ENCODE results near the gene HMCN1. TPM values are rescaled to one million over a fixed set of nuclear protein-coding genes. Genes with fewer than 3 reads are reported as not detected.

Gene HMCN1
- total and polyA plus RNA-seq, 9 donors = 7.9 to 22.6 (median 11.2) TPM

DNA sequence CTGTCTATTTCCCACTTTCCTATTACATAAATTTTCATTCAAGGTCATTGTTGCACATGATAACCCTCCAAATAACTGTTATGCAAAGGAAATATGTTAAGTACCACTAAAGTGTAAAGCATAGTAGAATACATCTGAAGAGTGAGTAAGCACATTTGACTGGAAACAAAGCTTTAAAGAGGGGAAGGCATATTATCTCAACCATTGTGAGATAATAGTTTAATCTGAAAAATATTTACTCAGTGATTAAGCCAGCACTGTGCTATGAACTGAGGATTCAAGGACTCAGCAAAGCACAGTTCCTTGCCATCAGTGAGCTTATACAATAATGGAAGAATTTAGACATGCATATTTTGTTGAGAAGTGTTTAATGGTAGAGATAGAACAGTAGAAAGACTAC lies 127.4 kb downstream of the HMCN1 start:
- Histone ChIP-seq H3K4me1 (ENCODE audit: control insufficient read depth, insufficient read depth, low read length) (no peaks in the 10 kb centered on the region), H3K27me3 (ENCODE audit: control insufficient read depth, insufficient read depth, low read length) (no peaks in the 10 kb centered on the region), H3K9me3 (replicated peaks; ENCODE audit: control insufficient read depth, low read depth, low read length) (no peaks in the 10 kb centered on the region), H3K4me3 (ENCODE audit: low read length) (no peak overlapping the region), H3K36me3 (ENCODE audit: control insufficient read depth, insufficient read depth, low read length) (no peaks in the 10 kb centered on the region), H3K27ac (ENCODE audit: low read length) (no peak overlapping the region)
- no peak for DNase-seq

DNA sequence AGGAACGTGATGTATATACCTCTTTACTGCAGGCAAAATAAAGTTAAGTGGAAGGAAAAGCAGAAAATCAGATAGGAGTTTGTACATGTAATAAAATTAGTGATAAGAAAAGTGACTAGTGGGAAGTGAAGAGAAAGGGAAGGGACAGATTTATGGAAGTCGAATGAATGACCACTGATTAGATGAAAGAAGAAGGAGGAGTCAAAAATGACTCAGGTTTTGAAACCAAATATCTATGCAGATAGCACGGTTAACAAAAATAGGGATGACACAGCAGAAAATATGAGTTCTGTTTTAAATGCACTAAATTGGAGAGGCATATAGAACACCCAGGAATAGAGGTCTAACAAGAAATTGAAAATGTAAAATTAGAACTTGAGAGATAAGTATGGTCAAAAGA lies 128.0 kb downstream of the HMCN1 start:
- Histone ChIP-seq H3K27ac (ENCODE audit: low read length) (no peak overlapping the region), H3K36me3 (ENCODE audit: control insufficient read depth, insufficient read depth, low read length) (no peaks in the 10 kb centered on the region), H3K4me1 (ENCODE audit: control insufficient read depth, insufficient read depth, low read length) (no peaks in the 10 kb centered on the region), H3K27me3 (ENCODE audit: control insufficient read depth, insufficient read depth, low read length) (no peaks in the 10 kb centered on the region), H3K9me3 (replicated peaks; ENCODE audit: control insufficient read depth, low read depth, low read length) (no peaks in the 10 kb centered on the region), H3K4me3 (ENCODE audit: low read length) (no peak overlapping the region)
- WGBS (ENCODE audit: insufficient coverage) = 70% methylated on average over 1 of the region's 3 CpGs
- DNase-seq = no peak

DNA sequence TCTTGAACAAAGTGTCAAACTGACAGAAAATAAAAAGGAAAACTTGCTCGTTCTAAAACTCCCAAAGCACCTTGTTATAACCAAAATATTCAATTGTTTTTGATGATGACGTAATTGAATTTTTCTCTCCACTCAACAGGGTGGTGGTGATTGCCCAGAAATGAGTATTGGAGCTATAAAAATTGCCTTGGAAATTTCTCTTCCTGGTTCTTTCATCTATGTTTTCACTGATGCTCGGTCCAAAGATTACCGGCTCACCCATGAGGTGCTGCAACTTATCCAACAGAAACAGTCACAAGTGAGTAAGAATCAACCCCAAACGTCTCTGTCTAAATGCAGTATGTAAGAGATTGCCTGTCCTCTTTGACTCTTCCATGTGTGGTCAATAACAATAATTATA lies 130.1 kb downstream of the HMCN1 start:
- H3K4me3 ChIP-seq (ENCODE audit: low read length) = no peak overlapping the region
- no peaks in the 10 kb centered on the region for H3K4me1 ChIP-seq (ENCODE audit: control insufficient read depth, insufficient read depth, low read length)
- WGBS (ENCODE audit: insufficient coverage) = no CpG with 5 or more reads among the region's 5 CpGs
- H3K27me3 ChIP-seq (ENCODE audit: control insufficient read depth, insufficient read depth, low read length) = no peaks in the 10 kb centered on the region
- no peak for DNase-seq
- no peak overlapping the region for H3K27ac ChIP-seq (ENCODE audit: low read length)
- H3K36me3 ChIP-seq (ENCODE audit: control insufficient read depth, insufficient read depth, low read length) = no peaks in the 10 kb centered on the region
- H3K9me3 ChIP-seq (replicated peaks; ENCODE audit: control insufficient read depth, low read depth, low read length) = no peaks in the 10 kb centered on the region

DNA sequence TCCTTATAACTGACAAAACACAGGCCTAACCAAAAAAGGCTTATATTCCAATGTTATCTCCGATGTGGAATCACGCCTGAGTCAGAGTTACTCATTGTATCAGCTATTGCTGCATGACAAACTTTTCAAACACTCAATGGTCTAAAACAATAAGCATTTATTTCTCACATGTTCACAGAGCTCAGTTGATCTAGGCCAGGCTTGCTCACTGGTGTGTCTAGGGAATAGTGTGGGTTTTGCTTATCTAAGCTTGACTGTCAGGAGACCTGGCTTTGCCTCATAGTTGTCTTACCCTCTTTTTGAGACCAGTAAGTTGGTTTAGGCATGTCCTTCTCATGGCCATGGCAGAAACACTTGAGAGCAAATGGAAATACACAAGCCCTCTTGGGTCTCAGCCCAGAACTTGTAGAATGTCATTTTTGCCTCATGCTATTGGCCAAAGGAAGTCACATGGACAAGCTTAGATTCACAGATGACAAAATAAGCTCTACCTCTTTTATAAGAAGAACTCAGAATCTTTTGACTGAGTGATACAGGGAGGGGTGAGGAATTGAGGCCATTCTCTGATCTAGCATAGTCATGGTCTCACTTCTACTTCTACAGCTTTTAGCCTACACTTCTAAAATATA lies 130.8 kb downstream of the HMCN1 start:
- no peaks in the 10 kb centered on the region for H3K9me3 ChIP-seq (replicated peaks; ENCODE audit: control insufficient read depth, low read depth, low read length)
- H3K27me3 ChIP-seq (ENCODE audit: control insufficient read depth, insufficient read depth, low read length) = no peaks in the 10 kb centered on the region
- no peak overlapping the region for H3K4me3 ChIP-seq (ENCODE audit: low read length)
- H3K4me1 ChIP-seq (ENCODE audit: control insufficient read depth, insufficient read depth, low read length) = no peaks in the 10 kb centered on the region
- no CpG with 5 or more reads among the region's 2 CpGs for WGBS (ENCODE audit: insufficient coverage)
- H3K36me3 ChIP-seq (ENCODE audit: control insufficient read depth, insufficient read depth, low read length) = no peaks in the 10 kb centered on the region
- no peak for DNase-seq
- H3K27ac ChIP-seq (ENCODE audit: low read length) = no peak overlapping the region

DNA sequence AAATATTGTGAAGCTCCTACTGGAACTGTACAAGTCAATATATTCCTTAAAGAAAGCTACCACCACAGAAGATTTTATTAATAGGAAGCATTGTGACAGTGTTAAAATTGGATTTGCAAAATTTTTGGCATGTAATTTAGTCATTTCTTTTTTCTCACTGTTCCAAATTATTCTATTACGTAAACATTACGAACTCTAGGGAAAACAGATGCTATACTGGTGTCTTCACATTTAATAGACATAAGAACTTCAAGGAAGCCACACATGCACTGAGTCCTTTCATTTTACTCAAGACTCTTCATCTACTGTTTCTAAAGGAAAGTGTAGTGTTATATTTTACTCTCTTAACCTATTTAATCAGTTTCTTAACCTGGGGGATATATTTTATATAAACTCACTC lies 135.4 kb downstream of the HMCN1 start:
- DNase-seq = peak; percentile 76
- Histone ChIP-seq H3K4me1 (ENCODE audit: control insufficient read depth, insufficient read depth, low read length) (no peaks in the 10 kb centered on the region), H3K27me3 (ENCODE audit: control insufficient read depth, insufficient read depth, low read length) (no peaks in the 10 kb centered on the region), H3K4me3 (ENCODE audit: low read length) (no peak overlapping the region), H3K27ac (ENCODE audit: low read length) (no peak overlapping the region), H3K36me3 (ENCODE audit: control insufficient read depth, insufficient read depth, low read length) (no peaks in the 10 kb centered on the region), H3K9me3 (replicated peaks; ENCODE audit: control insufficient read depth, low read depth, low read length) (no peaks in the 10 kb centered on the region)
- WGBS (ENCODE audit: insufficient coverage) = no CpG with 5 or more reads among the region's 2 CpGs

DNA sequence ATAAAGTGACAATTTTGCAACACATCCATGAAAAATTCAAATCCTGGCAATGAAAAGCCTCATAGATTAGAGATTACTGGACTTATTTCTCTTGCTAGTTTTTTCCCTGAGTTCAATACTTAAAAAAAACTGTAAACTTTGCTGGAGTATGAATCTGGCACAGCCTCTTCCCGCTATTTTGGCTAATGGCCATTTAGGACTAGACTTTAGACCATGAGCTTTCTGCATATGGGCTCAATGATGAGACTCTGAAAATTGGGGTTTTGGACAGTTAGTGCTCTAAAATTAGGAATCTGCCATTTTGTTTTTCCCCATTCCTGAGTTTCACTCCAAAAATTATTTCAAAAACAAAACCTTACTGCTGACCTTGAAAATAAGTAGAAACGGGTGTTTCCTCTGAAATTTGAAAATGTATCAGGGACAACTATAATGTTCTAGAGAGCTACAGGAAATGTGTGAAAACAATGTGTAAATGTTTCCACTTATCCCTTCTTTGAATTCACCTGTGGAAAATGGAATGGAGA lies 137.5 kb downstream of the HMCN1 start:
- Histone ChIP-seq H3K27ac (ENCODE audit: low read length) (no peak overlapping the region), H3K27me3 (ENCODE audit: control insufficient read depth, insufficient read depth, low read length) (no peaks in the 10 kb centered on the region), H3K9me3 (replicated peaks; ENCODE audit: control insufficient read depth, low read depth, low read length) (no peaks in the 10 kb centered on the region), H3K4me3 (ENCODE audit: low read length) (no peak overlapping the region), H3K4me1 (ENCODE audit: control insufficient read depth, insufficient read depth, low read length) (no peaks in the 10 kb centered on the region), H3K36me3 (ENCODE audit: control insufficient read depth, insufficient read depth, low read length) (no peaks in the 10 kb centered on the region)
- WGBS (ENCODE audit: insufficient coverage) = no CpG with 5 or more reads among the region's 2 CpGs
- DNase-seq = peak; percentile 21

DNA sequence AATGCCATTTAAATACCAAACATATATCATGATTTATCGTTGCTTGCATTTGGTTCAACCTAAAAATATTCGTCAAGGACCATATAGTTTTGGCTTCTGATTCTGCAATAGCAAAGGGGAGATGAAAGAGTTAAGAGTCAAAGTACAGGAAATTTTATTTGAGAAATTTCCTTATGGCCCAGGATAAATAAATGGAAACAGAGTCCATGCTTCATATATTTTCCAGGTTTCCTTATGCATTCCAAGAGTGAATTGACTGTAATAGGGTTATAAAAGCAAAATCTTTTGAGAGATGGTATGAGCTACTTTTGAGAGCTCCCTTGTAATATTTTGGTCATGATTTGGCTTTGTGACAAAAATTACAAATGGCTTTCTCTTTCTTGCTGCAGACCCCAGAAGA lies 140.1 kb downstream of the HMCN1 start:
- Histone ChIP-seq H3K9me3 (replicated peaks; ENCODE audit: control insufficient read depth, low read depth, low read length) (no peaks in the 10 kb centered on the region), H3K4me1 (ENCODE audit: control insufficient read depth, insufficient read depth, low read length) (no peaks in the 10 kb centered on the region), H3K27me3 (ENCODE audit: control insufficient read depth, insufficient read depth, low read length) (no peaks in the 10 kb centered on the region), H3K27ac (ENCODE audit: low read length) (no peak overlapping the region), H3K4me3 (ENCODE audit: low read length) (no peak overlapping the region), H3K36me3 (ENCODE audit: control insufficient read depth, insufficient read depth, low read length) (no peaks in the 10 kb centered on the region)
- no CpG with 5 or more reads among the region's 2 CpGs for WGBS (ENCODE audit: insufficient coverage)
- DNase-seq = no peak

DNA sequence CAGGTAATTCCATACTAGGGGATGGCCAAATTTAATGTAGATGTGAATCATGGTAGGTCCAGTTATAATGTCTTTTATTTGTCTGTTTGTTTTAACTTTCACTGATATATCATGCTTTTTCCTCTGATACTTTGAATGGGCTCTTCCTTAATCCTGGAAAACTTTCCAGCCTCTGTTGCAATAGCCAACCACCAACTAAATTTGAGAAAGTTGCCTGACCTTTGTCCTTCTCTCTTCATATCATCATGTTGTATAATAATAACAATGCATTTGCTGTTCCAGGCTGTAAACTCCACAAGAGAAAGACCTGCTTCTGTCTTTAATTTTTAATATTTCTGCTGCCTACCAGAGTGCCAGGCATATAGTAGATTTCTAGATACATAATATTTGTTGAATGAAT lies 146.1 kb downstream of the HMCN1 start:
- Histone ChIP-seq H3K27ac (ENCODE audit: low read length) (no peak overlapping the region), H3K27me3 (ENCODE audit: control insufficient read depth, insufficient read depth, low read length) (no peaks in the 10 kb centered on the region), H3K36me3 (ENCODE audit: control insufficient read depth, insufficient read depth, low read length) (no peaks in the 10 kb centered on the region), H3K4me1 (ENCODE audit: control insufficient read depth, insufficient read depth, low read length) (no peaks in the 10 kb centered on the region), H3K4me3 (ENCODE audit: low read length) (no peak overlapping the region), H3K9me3 (replicated peaks; ENCODE audit: control insufficient read depth, low read depth, low read length) (no peaks in the 10 kb centered on the region)
- no peak for DNase-seq

DNA sequence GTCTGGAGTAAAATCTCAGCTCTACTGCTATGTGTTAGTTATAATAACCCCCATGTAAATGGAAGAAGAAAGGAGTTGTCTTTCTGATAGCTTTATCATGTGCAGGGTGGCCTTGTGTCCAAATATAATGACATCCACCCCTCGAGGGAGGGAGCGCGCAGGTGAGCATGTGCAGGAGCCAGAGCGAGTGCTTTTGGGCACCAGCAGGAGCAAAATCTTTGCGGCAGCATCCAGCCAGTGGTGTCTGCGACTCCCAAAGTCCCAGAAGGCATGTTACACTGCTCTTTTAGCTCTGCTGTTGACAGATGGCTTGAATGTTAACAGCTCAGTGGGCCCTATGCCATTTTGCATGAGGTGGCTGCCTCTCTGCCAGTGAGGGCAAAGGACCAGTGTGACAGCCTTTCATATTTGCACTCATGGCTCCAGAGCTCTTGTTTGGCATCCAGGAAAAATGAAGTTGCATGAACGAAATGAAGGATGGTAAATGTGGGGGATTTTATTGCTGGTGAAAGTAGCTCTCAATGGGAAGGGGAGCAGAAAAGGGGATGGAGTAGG lies 146.7 kb downstream of the HMCN1 start:
- Histone ChIP-seq H3K36me3 (ENCODE audit: control insufficient read depth, insufficient read depth, low read length) (no peaks in the 10 kb centered on the region), H3K4me1 (ENCODE audit: control insufficient read depth, insufficient read depth, low read length) (no peaks in the 10 kb centered on the region), H3K4me3 (ENCODE audit: low read length) (no peak overlapping the region), H3K27ac (ENCODE audit: low read length) (no peak overlapping the region), H3K27me3 (ENCODE audit: control insufficient read depth, insufficient read depth, low read length) (no peaks in the 10 kb centered on the region), H3K9me3 (replicated peaks; ENCODE audit: control insufficient read depth, low read depth, low read length) (no peaks in the 10 kb centered on the region)
- WGBS (ENCODE audit: insufficient coverage) = 90% methylated on average over 7 of the region's 7 CpGs
- no peak for DNase-seq

DNA sequence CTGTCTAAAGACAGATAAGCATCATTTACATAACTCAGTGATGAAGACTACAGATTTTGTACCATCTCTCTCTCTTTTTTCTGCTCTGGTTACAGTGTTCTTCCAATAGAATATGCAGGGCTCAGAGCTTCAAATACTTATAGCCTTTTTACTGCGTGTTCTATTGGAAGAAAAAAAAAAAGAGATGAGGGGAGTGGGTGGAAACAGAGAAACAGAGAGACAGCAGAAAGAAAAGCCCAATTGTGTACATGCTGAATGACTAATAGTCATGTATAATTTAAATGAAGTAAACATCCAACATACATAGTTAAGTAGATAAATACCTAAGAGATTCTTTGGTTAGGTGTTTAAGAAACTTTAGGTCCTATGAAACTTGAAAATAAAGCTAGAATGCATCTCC lies 151.9 kb downstream of the HMCN1 start:
- no peaks in the 10 kb centered on the region for H3K36me3 ChIP-seq (ENCODE audit: control insufficient read depth, insufficient read depth, low read length)
- WGBS (ENCODE audit: insufficient coverage) = no CpG with 5 or more reads among the region's 1 CpG
- DNase-seq = no peak
- no peak overlapping the region for H3K27ac ChIP-seq (ENCODE audit: low read length)
- no peaks in the 10 kb centered on the region for H3K27me3 ChIP-seq (ENCODE audit: control insufficient read depth, insufficient read depth, low read length)
- H3K4me3 ChIP-seq (ENCODE audit: low read length) = no peak overlapping the region
- H3K4me1 ChIP-seq (ENCODE audit: control insufficient read depth, insufficient read depth, low read length) = no peaks in the 10 kb centered on the region
- H3K9me3 ChIP-seq (replicated peaks; ENCODE audit: control insufficient read depth, low read depth, low read length) = no peaks in the 10 kb centered on the region

DNA sequence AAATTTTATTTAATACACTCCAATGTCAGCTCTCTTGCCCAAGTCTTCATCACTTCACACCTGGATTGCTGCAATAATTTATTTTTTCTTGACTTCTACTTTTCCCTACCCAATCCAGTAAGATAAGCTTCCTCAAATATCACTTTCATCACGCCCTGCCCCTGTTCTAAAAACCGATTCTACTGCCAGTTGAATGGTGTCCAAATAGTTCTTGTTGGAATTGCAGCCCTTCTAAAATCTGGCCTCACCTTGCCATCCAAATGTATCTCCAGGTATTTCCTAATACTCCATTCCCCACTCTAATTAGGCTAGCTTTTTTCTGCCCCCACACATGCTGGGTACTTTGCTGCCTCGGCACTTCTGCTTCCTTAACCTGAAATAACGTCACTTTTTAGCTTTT lies 152.5 kb downstream of the HMCN1 start:
- no peak overlapping the region for H3K27ac ChIP-seq (ENCODE audit: low read length)
- 100% methylated on average over 3 of the region's 4 CpGs for WGBS (ENCODE audit: insufficient coverage)
- H3K9me3 ChIP-seq (replicated peaks; ENCODE audit: control insufficient read depth, low read depth, low read length) = no peaks in the 10 kb centered on the region
- H3K27me3 ChIP-seq (ENCODE audit: control insufficient read depth, insufficient read depth, low read length) = no peaks in the 10 kb centered on the region
- no peak overlapping the region for H3K4me3 ChIP-seq (ENCODE audit: low read length)
- DNase-seq = no peak
- H3K36me3 ChIP-seq (ENCODE audit: control insufficient read depth, insufficient read depth, low read length) = no peaks in the 10 kb centered on the region
- no peaks in the 10 kb centered on the region for H3K4me1 ChIP-seq (ENCODE audit: control insufficient read depth, insufficient read depth, low read length)

Data from muscle of leg (tissue), 11 donors.